Mesenchymal stem cell (in vitro differentiated cells and primary cell): ENCODE results near the gene HELLS.

Source experiments
- DNase-seq: peaks from one replicate; pipeline ENCODE4 v3.0.0-alpha.2; 2013
- H2AFZ ChIP-seq: one replicate; pipeline ENCODE4 v1.6.1; 2013; ENCODE audit warnings: low read depth, mild to moderate bottlenecking, control low read depth, inconsistent platforms, low read length, moderate library complexity
- H2AK5ac ChIP-seq: 2 replicates; pipeline ENCODE4 v1.6.1; 2013; ENCODE audit warnings: low read length, moderate library complexity, mild to moderate bottlenecking, inconsistent platforms; ENCODE audit not compliant: severe bottlenecking
- H2BK120ac ChIP-seq: one replicate; pipeline ENCODE4 v1.6.1; 2013; ENCODE audit warnings: low read depth, mild to moderate bottlenecking, inconsistent platforms, low read length, moderate library complexity
- H2BK12ac ChIP-seq, 2 experiments: one replicate each; pipeline ENCODE4 v1.6.1; 2013; ENCODE audit warnings: inconsistent platforms in 2 of 2, low read length in 2 of 2, mild to moderate bottlenecking in 2 of 2, moderate library complexity in 2 of 2, control low read depth in 1 of 2
- H2BK15ac ChIP-seq: one replicate; pipeline ENCODE4 v1.6.1; 2013; ENCODE audit warnings: mild to moderate bottlenecking, low read depth, inconsistent platforms; ENCODE audit not compliant: poor library complexity, severe bottlenecking
- H2BK5ac ChIP-seq: 2 replicates; pipeline ENCODE4 v1.6.1; 2013; ENCODE audit warnings: low read depth, mild to moderate bottlenecking, low read length, control low read depth, inconsistent platforms; ENCODE audit not compliant: poor library complexity, severe bottlenecking
- H3K14ac ChIP-seq, 2 experiments: one replicate each; pipeline ENCODE4 v1.6.1; 2013; ENCODE audit warnings: inconsistent platforms in 2 of 2, low read length in 2 of 2, control low read depth in 1 of 2, mild to moderate bottlenecking in 1 of 2, moderate library complexity in 1 of 2
- H3K18ac ChIP-seq, 2 experiments: one replicate each; pipeline ENCODE4 v1.6.1; 2013; ENCODE audit warnings: inconsistent platforms in 2 of 2, low read length in 2 of 2, control low read depth in 1 of 2, low read depth in 1 of 2, mild to moderate bottlenecking in 1 of 2
- H3K23ac ChIP-seq, 2 experiments: one replicate each; pipeline ENCODE4 v1.6.1; 2013; ENCODE audit warnings: inconsistent platforms in 2 of 2, low read length in 2 of 2, mild to moderate bottlenecking in 2 of 2, moderate library complexity in 2 of 2, control low read depth in 1 of 2
- H3K27ac ChIP-seq: 2 replicates; pipeline ENCODE4 v1.5.1; 2013; ENCODE audit warnings: mild to moderate bottlenecking, moderate library complexity, low read length, control low read depth, inconsistent platforms; ENCODE audit not compliant: poor library complexity, severe bottlenecking
- H3K27me3 ChIP-seq, 2 experiments: 2 replicates each; pipeline versions ENCODE4 v1.6.1 to v1.7.0; 2013; ENCODE audit warnings: low read length in 2 of 2, mild to moderate bottlenecking in 2 of 2, moderate library complexity in 2 of 2, control low read depth in 1 of 2, inconsistent platforms in 1 of 2; ENCODE audit not compliant: control insufficient read depth in 1 of 2, insufficient read depth in 1 of 2
- H3K36me3 ChIP-seq, 2 experiments: 2 replicates each; pipeline versions ENCODE4 v1.6.1 to v1.7.0; 2013; ENCODE audit warnings: low read length in 2 of 2, control low read depth in 1 of 2, inconsistent platforms in 1 of 2, low read depth in 1 of 2, mild to moderate bottlenecking in 1 of 2; ENCODE audit not compliant: insufficient read depth in 2 of 2, control insufficient read depth in 1 of 2
- H3K4ac ChIP-seq, 2 experiments: one replicate each; pipeline ENCODE4 v1.6.1; 2013; ENCODE audit warnings: inconsistent platforms in 2 of 2, low read length in 2 of 2, mild to moderate bottlenecking in 2 of 2, moderate library complexity in 2 of 2, control low read depth in 1 of 2, low read depth in 1 of 2
- H3K4me1 ChIP-seq: 2 replicates; pipeline ENCODE4 v1.6.1; 2013; ENCODE audit warnings: low read depth, low read length, control low read depth; ENCODE audit not compliant: control insufficient read depth, insufficient read depth
- H3K4me2 ChIP-seq: 2 replicates; pipeline ENCODE4 v1.6.1; 2013; ENCODE audit warnings: low read length, mild to moderate bottlenecking, inconsistent platforms; ENCODE audit not compliant: poor library complexity, severe bottlenecking
- H3K4me3 ChIP-seq, 2 experiments: 2 replicates each; pipeline versions ENCODE4 v1.5.1 to v1.7.0; 2013; ENCODE audit warnings: low read length in 2 of 2, mild to moderate bottlenecking in 2 of 2, control low read depth in 1 of 2, low read depth in 1 of 2; ENCODE audit not compliant: insufficient read depth in 1 of 2
- H3K79me1 ChIP-seq: replicated peaks from 2 replicates; pipeline ENCODE4 v1.6.1; 2013; ENCODE audit warnings: mild to moderate bottlenecking, control low read depth, low read length, inconsistent platforms; ENCODE audit not compliant: poor library complexity, severe bottlenecking
- H3K9ac ChIP-seq: 2 replicates; pipeline ENCODE4 v1.7.0; 2013; ENCODE audit warnings: mild to moderate bottlenecking, low read length, moderate library complexity
- H3K9me3 ChIP-seq: 2 replicates; pipeline ENCODE4 v1.7.0; 2013; ENCODE audit warnings: mild to moderate bottlenecking, low read length; ENCODE audit not compliant: control insufficient read depth
- H4K8ac ChIP-seq: one replicate; pipeline ENCODE4 v1.6.1; 2013; ENCODE audit warnings: inconsistent platforms, mild to moderate bottlenecking, low read length, moderate library complexity
- H4K91ac ChIP-seq: one replicate; pipeline ENCODE4 v1.6.1; 2013; ENCODE audit warnings: mild to moderate bottlenecking, low read length, inconsistent platforms
- WGBS: methylation state at CpG from one replicate; pipeline ENCODE4 v1.1.7; 2013; ENCODE audit warnings: mixed read lengths; 5-methylcytosine and 5-hydroxymethylcytosine counted together

The HELLS gene

DNA sequence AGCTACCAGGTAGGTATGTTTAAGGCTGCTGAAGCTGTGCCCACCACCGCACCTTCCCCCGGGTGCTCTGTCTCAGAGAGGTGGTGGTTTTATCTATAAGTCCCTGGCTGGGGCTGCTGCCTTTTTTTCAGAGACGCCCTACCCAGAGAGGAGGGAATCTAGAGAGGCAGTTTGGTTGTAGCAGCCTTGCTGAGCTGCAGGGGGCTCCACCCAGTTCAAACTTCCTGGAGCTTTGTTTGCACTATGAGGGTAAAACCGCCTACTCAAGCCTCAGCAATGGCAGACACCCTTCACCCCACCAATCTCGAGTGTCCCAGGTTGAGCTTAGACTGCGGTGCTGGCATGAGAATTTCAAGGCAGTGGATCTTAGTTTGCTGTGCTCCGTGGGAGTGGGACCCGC is 94.3 kb downstream of the HELLS start:
- H3K36me3 ChIP-seq = no peaks in the 10 kb centered on the region
- H3K4ac ChIP-seq = no peak overlapping the region

DNA sequence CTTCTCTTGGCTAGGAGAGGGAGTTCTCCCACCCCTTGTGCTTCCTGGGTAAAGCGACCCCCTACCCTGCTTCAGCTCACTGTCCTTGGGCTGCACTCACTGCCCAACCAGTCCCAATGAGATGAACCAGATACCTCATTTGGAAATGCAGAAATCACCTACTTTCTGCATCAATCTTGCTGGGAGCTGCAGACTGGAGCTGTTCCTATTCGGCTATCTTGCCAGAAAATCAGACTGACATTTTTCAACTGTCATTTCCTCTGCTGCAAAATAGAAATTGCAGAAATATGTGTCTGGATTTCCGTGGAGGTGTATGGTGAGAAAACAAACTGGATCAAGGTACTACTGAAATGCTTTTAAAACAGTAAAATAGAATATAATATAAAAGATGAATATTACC is 95.0 kb downstream of the HELLS start:
- no peaks in the 10 kb centered on the region for H3K4me1 ChIP-seq

More for the DNA sequence above, 94.3 kb downstream of the HELLS start:
- no peak overlapping the region for H2AK5ac ChIP-seq
- no peak overlapping the region for H2AFZ ChIP-seq
- H4K91ac ChIP-seq = no peak overlapping the region
- no peak overlapping the region for H4K8ac ChIP-seq
- no peak overlapping the region for H3K14ac ChIP-seq
- H3K27me3 ChIP-seq = no peaks in the 10 kb centered on the region
- H2BK120ac ChIP-seq = no peak overlapping the region
- no peak overlapping the region for H3K4me3 ChIP-seq
- H3K27ac ChIP-seq = no peak overlapping the region
- no peak overlapping the region for H3K18ac ChIP-seq
- H3K23ac ChIP-seq = no peak overlapping the region
- H3K9ac ChIP-seq = no peak overlapping the region
- H2BK15ac ChIP-seq = no peak overlapping the region
- 91% methylated on average over 7 of the region's 8 CpGs for WGBS
- DNase-seq = no peak
- no peak overlapping the region for H2BK5ac ChIP-seq
- H3K4me2 ChIP-seq = no peak overlapping the region
- H2BK12ac ChIP-seq = no peak overlapping the region
- no peaks in the 10 kb centered on the region for H3K79me1 ChIP-seq
- no peaks in the 10 kb centered on the region for H3K4me1 ChIP-seq
- peaks cover 16% of the 10 kb centered on the region for H3K9me3 ChIP-seq

DNA sequence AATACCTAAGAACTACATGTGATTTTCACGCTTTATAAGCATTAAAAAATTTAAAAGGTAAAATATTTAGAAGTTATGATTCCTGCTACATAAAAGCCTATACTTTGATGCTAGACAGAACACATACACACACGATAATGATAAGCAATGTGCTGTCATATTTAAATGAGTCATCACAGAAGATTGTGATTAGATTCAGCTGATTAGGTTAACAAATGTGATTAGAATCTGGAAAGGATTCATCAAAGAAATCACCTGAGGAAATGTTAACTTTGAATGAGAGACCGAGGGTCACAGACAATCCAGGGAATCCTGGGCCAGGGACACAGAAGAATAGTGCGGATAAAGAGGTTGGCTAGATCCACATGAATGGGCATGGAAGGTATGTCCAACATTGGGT is 95.9 kb downstream of the HELLS start:
- H3K9me3 ChIP-seq = peaks cover 16% of the 10 kb centered on the region
- H3K36me3 ChIP-seq = no peaks in the 10 kb centered on the region
- no peak overlapping the region for H3K18ac ChIP-seq
- no peak overlapping the region for H2BK120ac ChIP-seq
- H3K4me2 ChIP-seq = no peak overlapping the region
- no peak overlapping the region for H3K4me3 ChIP-seq
- H4K8ac ChIP-seq = no peak overlapping the region
- DNase-seq = no peak
- H3K4me1 ChIP-seq = no peaks in the 10 kb centered on the region
- no peak overlapping the region for H2BK15ac ChIP-seq
- no peaks in the 10 kb centered on the region for H3K27me3 ChIP-seq
- H3K9ac ChIP-seq = no peak overlapping the region
- no peak overlapping the region for H3K14ac ChIP-seq
- H2BK12ac ChIP-seq = no peak overlapping the region
- no peak overlapping the region for H2AK5ac ChIP-seq
- no peak overlapping the region for H2AFZ ChIP-seq
- WGBS = 89% methylated on average over 3 of the region's 4 CpGs
- H3K23ac ChIP-seq = no peak overlapping the region
- H4K91ac ChIP-seq = no peak overlapping the region
- no peak overlapping the region for H2BK5ac ChIP-seq
- no peaks in the 10 kb centered on the region for H3K79me1 ChIP-seq
- no peak overlapping the region for H3K27ac ChIP-seq
- H3K4ac ChIP-seq = no peak overlapping the region

More for the DNA sequence above, 95.0 kb downstream of the HELLS start:
- Histone ChIP-seq H2AFZ (no peak overlapping the region), H2BK12ac (no peak overlapping the region), H3K4me3 (no peak overlapping the region), H4K91ac (no peak overlapping the region), H3K4ac (no peak overlapping the region), H2BK120ac (no peak overlapping the region), H3K27me3 (no peaks in the 10 kb centered on the region), H3K9me3 (peaks cover 16% of the 10 kb centered on the region), H3K14ac (no peak overlapping the region), H3K27ac (no peak overlapping the region), H2AK5ac (no peak overlapping the region), H2BK5ac (no peak overlapping the region), H3K4me2 (no peak overlapping the region), H2BK15ac (no peak overlapping the region), H3K18ac (no peak overlapping the region), H4K8ac (no peak overlapping the region), H3K36me3 (no peaks in the 10 kb centered on the region), H3K23ac (no peak overlapping the region), H3K9ac (no peak overlapping the region), H3K79me1 (no peaks in the 10 kb centered on the region)
- DNase-seq = no peak
- WGBS = 74% methylated on average over 2 of the region's 3 CpGs

DNA sequence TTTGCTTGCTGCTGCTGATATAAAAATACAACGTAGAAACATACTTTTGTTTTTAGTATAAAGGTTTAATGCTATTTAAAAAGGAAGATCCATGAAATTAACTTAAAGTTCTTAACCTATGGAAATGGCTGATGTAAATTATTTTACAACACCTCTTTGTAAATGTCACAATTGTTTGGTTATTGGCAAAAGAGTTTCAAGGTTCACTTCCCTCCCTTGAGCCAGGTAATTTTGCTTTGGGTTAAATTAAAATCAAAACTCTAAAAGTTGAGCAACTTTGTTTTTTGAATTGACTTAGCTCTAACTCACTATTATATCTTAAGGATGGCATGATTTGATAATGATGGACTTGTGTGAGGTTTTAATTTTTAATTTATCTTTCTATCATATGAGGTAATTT is 98.8 kb downstream of the HELLS start:
- H3K27ac ChIP-seq = no peak overlapping the region
- no peaks in the 10 kb centered on the region for H3K27me3 ChIP-seq
- no peaks in the 10 kb centered on the region for H3K4me1 ChIP-seq
- no peak overlapping the region for H2BK12ac ChIP-seq
- no peak overlapping the region for H3K23ac ChIP-seq
- H3K4ac ChIP-seq = no peak overlapping the region
- H2BK15ac ChIP-seq = no peak overlapping the region
- no peak overlapping the region for H3K4me2 ChIP-seq
- DNase-seq = no peak
- H4K8ac ChIP-seq = no peak overlapping the region
- no peak overlapping the region for H3K9ac ChIP-seq
- no CpG with 5 or more reads among the region's 1 CpG for WGBS
- no peaks in the 10 kb centered on the region for H3K36me3 ChIP-seq
- no peak overlapping the region for H2BK5ac ChIP-seq
- no peak overlapping the region for H2BK120ac ChIP-seq
- H3K79me1 ChIP-seq = no peaks in the 10 kb centered on the region
- no peak overlapping the region for H3K18ac ChIP-seq
- no peak overlapping the region for H2AK5ac ChIP-seq
- H3K14ac ChIP-seq = no peak overlapping the region
- H3K9me3 ChIP-seq = peaks cover 2% of the 10 kb centered on the region
- H2AFZ ChIP-seq = no peak overlapping the region
- H4K91ac ChIP-seq = no peak overlapping the region
- H3K4me3 ChIP-seq = no peak overlapping the region
